Frontal cortex (tissue), 4 donors: ENCODE results near the gene STAP2. TPM values are rescaled to one million over a fixed set of nuclear protein-coding genes. Genes with fewer than 3 reads are reported as not detected.
"Not testable (repeated sequence)": the region's sequence is repeated elsewhere in the genome, so short reads cannot be mapped to it uniquely, and the experiment has no call there.

Experiments
- DNase-seq, 2 donors: peaks; one replicate each; pipeline ENCODE4 v3.0.0; 2012; ENCODE audit warnings: low spot score in 2 of 2
- FAIRE-seq: peaks from 2 replicates; lab custom pipeline; 2012; peaks lifted over from hg19 to GRCh38; lab: Jason Lieb, UNC
- total RNA-seq: library from RNA; depleted of rRNA; stranded (reverse); fragments of >200 nt; gene quantifications from one replicate; pipeline ENCODE4 v1.2.3, GENCODE V29; 2014
- donor health status: control.
- donor health status: control.
- donor health status: control.

Gene STAP2
- total RNA-seq, 1 donor from 2014 or later: 0.82 TPM

DNA sequence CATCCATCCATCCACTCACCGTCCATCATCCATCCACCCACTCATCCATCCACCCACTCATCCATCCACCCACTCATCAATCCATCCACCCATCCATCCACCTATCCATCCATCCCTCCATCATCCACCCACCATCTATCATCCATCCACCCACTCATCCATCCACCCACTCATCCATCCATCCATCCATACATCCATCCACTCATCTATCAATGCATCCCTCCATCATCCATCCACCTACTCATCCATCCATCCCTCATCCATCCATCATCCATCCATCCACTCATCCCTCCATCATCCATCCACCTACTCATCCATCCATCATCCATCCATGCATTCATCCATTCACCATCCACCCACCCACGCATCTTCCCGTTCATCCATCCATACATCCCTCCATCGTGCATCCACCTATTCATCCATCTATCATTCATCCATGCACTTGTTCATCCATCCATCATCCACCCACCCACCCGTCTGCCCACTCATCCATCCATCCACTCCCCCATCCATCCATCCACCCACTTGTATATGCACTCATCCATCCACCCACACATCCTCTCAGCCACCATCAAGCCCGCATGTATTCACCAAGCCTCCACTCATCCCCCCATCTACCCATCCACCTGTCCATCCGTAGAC lies 3.6 kb downstream of the STAP2 start:
- no peak for FAIRE-seq
- no peak for DNase-seq

DNA sequence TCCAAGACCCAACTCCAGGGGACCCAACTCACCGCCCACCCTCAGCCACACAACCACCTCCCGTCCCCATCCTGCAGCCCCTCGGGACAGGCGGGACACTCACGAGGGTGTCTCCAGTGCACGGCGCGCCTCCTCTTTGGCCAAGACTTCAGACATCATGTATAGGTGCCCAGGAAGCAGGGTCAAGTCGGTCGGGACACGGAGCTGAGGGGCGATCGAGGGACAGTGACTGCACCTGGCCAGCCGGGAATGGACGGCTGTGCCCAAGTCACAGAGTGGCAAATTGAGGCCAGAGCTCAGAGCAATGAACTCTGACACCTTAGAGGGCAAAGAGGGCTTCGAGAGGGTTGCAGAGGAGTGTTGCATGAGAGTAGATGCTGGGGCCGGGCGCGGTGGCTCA lies 8.8 kb downstream of the STAP2 start:
- no peak for DNase-seq
- no peak for FAIRE-seq

DNA sequence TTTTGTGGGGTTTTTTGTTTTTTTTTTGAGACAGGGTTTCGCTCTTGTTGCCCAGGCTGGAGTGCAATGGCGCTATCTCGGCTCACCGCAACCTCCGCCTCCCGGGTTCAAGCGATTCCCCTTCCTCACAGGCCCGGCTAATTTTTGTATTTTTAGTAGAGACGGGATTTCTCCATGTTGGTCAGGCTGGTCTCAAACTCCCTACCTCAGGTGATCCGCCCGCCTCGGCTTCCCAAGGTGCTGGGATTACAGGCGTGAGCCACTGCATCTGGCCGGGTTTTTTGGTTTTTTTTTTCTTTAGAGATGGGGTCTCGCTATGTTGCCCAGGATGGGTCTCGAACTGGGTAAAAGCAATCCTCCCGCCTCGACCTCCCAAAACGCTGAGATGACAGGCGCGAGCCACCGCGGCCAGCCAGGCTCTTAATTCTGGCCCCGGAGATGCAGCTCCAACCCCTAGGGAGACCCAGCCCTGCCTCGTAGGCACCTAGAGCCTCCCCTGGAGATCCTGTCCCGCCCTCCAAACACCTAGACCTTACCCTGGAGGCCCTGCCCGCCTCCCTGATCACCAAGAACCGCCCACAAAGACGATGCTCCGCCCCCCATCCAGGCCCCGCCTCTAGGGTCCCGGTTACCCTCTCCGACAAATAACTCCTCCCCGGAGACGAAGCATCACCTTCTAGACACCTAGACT lies 9.5 kb downstream of the STAP2 start:
- not testable (repeated sequence) for FAIRE-seq, DNase-seq

DNA sequence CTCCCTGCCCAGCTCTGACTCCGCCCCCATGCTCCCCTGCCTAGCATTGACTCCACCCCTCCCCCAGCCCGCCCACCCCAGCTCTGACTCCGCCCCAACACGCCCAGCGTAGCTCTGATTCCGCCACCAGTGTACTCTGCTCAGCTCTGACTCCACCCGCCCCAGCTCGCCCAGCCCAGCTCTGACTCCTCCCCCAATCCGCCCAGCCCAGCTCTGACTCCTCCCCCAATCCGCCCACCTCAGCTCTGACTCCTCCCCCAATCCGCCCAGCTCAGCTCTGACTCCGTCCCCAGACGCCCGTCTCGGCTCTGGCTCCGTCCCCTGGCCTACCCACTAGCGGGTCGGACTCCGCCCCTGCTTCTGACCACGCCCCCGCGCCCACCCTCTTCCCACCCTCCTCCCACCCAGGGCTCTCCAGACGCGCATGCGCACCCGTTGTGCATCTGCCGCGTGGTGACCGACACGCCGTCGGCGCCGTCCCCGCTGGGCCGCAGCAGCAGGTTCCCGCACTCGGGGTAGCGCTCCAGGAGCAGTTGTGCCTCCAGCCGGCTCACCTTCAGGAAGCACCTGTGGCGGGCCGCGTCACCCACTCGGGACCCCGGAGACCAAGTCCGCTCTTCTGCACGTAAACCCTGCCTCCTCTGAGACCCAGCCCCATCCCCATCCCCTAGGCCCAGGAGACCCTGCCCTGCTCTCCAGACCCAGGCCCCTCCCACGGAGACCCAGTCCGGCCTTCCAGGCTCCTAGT lies 10.2 kb downstream of the STAP2 start:
- no peak for FAIRE-seq
- DNase-seq: peak; percentile 96 to 98

DNA sequence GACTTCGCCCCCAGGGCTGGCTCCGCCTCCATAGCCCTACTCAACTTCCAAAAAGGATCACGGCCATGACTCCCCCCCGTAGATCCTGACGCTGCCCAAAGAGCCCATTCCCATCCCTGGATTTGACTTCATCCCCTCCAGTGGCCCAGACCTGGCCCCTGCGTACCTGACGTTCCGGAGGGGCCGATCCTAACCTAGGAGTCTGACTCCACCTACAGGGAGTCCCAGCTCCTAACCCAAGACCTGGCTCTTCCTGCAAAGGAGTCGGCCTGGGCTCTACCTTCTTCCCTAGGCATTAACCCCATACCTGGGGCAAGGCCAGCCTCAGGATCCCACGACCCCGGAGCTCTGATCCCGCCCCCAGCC lies 10.8 kb downstream of the STAP2 start:
- no peak for DNase-seq
- FAIRE-seq: no peak

DNA sequence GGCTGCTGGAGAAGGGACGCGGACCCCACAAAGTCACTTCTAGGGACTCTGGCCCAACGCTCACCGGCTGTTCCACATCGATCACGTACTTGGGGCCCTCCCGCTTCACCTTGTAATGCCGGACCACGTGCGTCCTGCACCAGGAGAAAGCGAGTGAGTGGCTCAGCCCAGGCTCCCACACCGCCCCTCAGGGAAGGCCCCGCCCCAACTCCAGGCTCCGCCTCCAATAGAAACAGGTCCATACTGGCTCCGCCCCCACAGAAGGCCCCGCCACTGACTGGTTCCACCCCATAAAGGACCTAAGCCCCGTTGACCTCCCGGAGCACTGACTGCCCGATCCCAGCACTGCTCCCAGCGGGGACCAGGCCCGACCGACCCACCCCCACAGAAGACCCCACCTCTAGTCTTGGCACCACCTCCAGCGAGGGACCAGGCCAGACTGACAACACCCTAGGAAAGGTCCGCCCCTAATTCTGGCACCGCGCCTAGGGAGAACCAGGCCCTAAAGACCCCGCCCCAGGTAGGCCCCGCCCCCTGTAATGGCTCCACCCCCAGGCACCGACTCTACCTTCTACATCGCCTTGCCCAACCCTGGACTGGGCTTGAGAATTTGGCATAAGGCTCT lies 11.3 kb downstream of the STAP2 start:
- FAIRE-seq (no peak), DNase-seq (peak; percentile 50 to 55)

DNA sequence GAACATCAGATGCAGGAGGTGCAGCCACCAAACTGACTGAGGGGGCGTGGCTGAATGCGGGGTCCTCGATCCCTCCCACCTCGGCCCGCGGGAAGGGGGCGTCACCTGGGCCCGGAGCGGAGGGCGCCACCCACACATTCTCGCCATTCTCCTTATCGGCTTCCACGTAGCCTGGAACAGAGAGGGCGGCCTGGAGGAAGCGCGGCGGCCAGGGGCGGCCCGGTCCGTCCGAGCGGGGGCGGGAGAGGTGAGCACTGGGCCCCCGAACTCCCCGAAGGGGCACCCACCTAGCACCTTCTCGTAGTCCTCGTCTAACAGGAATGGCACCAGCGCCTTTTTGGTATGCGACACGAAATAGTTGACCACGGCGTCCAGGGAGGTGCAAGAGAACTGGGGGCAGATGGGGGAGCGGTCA lies 11.8 kb downstream of the STAP2 start:
- no peak for DNase-seq

DNA sequence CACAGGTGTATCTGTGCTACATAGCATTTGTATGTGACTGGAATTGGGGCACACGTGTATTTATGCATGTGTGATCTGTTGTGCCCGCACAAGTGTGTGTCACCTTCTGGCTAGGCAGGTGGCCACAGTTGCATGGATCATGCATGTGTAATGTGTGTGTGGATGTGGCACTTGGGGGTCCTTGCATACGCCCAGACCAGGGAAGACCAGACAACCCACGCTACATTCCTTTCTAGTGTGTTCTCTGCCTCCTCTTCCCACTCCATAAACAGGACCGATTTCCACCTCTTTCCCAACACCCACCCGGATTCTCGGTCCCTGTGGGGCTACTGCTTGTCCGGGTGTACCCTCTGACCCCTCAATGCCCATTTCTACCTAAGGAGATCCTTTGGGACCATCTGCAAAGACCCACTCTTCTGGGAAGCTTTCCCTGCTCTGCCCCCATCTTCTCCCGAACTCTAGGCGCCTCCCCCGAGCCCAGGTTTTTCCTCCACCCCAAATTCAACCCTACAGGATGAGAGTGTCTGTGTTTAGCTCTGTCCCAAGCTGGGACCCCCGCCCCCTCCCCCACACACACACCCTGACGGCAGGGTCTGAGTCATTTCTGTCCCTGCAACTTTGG lies 12.3 kb downstream of the STAP2 start:
- DNase-seq (no peak), FAIRE-seq (no peak)

More for the DNA sequence above, 11.8 kb downstream of the STAP2 start:
- FAIRE-seq: no peak

DNA sequence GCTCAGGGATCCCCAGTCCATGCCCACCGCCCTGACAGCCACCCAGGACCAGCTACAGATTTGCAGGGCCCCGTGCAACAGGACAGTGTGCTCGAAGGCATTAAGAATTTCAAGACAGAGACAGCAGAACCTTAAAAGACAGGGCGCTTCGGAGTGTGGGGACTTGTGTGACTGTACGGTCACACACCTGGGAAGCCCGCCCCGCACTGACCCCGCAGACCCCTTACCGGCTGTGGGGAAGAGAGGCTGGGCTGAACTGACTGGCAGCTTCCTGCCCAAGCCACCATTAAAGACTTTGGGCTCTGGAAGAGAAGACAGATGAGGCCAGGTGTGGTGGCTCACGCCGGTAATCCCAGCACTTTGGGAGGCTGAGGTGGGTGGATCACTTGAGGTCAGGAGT lies 14.4 kb downstream of the STAP2 start:
- no peak for DNase-seq
- FAIRE-seq: no peak

DNA sequence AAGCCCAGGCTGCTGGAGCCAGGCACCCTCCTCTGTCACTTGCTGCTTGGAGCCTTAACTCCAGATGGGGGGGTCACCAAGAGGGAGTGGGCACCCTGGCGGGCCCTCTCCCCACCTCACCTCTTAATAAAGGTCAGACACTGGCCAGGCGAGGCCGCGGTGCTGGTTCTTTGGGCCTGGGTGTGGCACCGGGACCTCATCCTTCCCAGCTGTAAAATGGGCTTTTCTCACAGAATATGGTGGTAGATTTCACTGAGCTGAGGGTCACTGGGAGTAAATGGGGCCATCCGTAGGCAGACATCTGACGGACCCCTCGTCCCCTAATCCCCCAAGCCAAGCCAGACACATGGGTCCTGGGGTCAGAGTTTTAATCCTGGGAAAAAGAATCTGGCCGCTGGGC lies 14.9 kb downstream of the STAP2 start:
- DNase-seq: no peak
- FAIRE-seq: no peak

DNA sequence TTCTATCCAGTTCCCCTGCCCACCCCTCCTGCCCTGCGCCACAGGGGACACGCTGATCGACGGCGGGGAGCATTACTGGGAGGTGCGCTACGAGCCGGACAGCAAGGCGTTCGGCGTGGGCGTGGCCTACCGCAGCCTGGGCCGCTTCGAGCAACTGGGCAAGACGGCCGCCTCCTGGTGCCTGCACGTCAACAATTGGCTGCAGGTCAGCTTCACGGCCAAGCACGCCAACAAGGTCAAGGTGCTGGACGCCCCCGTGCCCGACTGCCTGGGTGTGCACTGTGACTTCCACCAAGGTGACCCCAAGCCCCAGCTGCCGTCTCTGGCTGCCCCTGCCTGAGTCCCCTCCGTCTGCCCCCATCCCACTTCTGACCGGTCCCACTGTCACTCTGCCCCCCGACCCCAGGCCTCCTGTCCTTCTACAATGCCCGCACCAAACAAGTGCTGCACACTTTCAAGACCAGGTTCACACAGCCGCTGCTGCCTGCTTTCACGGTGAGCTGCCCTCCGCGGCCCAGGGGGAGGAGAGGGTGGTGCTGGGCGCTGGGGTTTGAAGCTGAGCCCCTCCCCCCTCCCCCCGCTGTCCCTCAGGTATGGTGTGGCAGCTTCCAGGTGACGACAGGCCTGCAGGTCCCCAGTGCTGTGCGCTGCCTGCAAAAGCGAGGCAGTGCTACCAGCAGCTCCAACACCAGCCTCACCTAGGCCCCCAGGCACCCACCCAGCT lies 15.5 kb downstream of the STAP2 start:
- DNase-seq (no peak), FAIRE-seq (no peak)

DNA sequence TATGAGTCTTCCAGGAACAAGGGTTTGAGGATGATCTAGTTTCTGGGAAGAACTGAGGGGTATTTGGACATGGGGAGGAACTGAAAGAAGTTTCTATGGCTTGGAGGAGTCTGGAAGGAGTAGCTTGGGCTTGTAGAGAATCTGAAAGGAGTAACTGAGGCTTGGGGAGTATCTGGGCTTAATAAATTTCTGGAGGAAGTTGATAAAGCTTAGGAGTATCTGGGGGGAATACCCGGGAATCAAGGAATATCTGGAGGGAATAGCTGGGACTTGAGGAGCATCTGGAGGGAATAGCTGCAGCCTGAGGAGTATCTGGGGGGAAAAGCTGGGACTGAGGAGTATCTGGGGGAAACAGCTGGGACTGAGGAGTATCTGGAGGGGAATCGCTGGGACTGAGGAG lies 18.2 kb downstream of the STAP2 start:
- DNase-seq: no peak
- FAIRE-seq: no peak

DNA sequence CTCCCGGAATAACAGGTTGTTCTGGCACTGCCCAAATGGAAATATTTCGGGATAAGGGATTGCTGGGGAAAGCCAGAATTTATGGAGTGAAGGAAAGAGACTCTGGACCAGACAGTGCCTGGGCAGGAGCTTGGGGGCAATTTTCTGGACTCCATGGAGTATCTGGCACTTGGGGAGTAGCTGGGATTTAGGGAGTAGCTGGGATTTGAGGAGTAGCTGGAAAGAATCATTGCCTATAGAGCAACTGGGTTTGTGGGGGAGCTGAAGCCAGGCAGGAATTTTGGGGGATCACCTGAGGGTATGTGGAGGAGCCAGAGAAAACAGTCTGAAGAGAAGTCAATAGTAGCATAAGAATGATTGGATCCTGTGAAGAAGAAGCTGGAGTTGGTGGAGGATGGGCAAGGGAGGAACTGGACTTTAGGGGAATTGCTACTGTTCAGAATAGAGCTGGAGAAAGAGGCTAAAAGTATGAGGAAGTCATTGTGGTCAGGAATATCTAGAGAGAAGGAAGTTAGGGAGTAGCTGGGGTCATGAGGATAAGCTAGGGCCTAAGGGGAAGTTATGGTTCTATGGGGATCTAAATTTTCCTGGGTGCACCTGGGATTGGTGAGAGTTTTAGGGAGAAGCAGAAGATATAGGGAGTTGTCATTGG lies 19.4 kb downstream of the STAP2 start:
- DNase-seq: no peak
- FAIRE-seq: no peak

DNA sequence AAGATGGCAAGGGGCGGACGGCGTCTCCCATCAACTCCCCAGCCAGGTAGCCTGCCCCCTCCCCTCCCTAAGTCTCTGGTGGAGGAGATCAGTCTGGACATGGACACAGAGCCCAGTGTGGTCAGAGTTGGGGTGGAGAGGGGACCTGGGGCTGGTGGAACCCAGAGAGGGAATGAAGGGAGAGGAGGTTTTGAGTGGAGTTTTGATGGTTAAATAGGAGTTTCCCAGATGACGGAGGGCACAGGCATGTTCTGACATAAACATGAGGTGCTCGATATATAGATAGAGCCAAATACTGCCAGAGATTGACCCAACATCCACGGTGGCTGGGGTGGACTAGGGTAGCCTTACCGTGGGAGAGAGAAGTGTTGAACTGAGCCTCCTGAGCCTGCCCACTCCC lies 20.2 kb downstream of the STAP2 start:
- no peak for FAIRE-seq
- no peak for DNase-seq

DNA sequence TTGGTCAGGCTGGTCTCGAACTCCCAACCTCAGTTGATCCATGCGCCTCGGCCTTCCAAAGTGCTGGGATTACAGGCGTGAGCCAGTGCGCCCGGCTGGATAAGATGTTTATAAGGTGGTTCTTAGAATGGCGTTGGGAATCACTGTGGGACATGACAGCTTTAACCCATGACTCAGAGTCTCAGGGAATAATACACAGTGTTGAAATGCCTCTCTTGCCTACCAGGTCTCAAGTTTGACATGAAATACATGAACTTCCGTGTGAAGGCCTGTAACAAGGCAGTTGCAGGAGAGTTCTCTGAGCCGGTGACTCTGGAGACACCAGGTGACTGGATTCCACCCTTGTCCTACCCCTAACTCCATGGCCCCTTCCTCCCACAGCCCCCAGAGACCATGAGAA lies 21.7 kb downstream of the STAP2 start:
- FAIRE-seq (no peak), DNase-seq (no peak)

DNA sequence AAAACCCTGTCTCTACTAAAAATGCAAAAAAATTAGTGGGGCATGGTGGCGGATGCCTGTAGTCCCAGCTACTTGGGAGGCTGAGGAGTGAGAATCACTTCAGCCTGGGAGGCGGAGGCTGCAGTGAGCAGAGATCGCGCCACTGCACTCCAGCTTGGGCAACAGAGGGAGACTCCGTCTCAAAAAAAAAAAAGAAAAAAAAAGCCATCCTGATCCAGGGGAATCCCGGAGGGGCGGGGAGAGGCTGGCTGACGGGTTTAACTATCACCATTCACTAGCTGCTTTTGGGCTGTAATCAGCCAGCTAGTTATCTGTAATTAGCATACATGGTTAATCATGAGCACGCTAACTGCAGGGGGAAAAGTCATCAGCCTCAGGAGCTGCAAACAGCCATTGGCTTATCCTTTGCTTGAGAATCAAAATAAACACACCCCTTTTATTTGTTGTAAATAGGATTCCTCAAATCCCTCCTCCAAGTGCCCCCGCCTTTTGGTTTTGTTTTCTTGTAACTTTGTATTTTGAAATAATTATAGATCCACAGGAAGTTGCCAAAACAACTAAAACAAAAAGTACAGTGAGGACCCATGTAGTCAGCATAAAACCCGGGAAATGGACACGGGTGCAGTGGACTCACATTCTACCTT lies 24.7 kb downstream of the STAP2 start:
- FAIRE-seq: no peak
- DNase-seq: no peak

DNA sequence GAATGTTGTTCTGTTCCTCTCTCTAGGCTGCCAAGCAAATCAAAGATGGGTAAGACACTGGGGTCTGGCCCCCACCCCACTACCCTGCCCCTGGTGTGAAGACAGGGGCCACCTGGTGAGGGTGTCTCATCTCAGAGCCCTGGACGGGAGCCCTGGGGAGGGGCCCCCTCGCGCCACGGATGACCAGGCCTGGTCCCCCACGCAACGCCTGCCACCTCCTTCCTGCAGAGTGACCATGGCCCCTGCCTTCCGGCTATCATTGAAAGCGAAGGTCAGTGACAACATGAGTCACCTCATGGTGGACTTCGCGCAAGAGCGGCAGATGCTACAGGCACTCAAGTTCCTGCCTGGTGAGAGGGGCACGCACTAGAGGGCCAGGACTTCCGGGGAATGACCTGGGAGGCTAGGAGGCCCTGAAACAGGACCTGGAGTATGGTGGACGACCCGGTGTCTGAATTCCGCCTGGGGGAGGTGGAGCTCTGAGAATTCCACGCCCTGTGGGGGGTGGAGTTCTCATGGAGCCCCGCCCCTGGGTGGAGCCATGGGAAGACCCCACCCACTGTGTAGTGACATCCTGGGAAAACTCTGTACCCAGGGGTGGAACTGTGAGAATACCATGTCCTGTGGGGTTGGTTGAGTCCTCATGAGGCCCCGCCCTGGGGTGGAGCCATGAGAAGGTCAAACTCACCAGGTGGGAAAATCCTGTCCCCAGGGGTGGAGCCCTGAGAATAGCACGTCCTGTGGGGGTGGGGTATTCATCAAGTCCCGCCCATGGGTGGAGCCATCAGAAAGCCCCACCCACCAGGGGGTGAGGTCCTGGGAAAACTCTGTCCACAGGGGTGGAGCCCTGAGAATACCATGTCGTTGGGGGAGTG lies 28.1 kb downstream of the STAP2 start:
- DNase-seq (no peak), FAIRE-seq (no peak)

DNA sequence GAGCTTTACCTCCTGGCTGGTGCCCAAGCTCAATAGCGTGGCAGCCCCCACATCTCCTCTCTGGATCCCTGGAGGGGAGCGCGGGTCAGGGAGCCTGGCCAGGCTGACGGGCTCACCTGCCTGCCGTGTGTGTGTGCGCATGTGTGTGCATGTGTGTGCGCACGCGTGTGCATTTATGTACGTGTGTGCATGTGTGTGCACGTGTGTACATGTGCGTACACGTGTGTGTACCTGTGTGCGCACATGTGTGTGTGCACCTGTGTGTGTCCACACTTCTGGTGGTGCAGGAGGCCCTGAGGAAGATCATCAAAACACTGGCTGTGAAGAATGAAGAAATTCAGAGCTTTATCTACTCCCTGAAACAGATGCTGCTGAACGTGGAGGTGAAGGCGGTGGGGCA lies 33.0 kb downstream of the STAP2 start:
- no peak for FAIRE-seq
- no peak for DNase-seq
